Progenitor cell of endocrine pancreas (in vitro differentiated cells): ENCODE results near the gene GPAM. TPM values are rescaled to one million over a fixed set of nuclear protein-coding genes. Genes with fewer than 3 reads are reported as not detected.

Experiments used
- DNase-seq: peaks from one replicate; pipeline ENCODE4 v3.0.0; 2021; ENCODE audit warnings: low spot score; ENCODE audit not compliant: unreplicated experiment
- H3K27ac Mint-ChIP-seq: 2 replicates; pipeline ENCODE4 v1.8.0; 2021; ENCODE audit warnings: mild to moderate bottlenecking, moderate library complexity, mixed read lengths
- H3K27me3 Mint-ChIP-seq: 2 replicates; pipeline ENCODE4 v1.8.0; 2021; ENCODE audit warnings: mixed read lengths
- H3K36me3 Mint-ChIP-seq: 2 replicates; pipeline ENCODE4 v1.8.0; 2022; ENCODE audit warnings: mixed read lengths; ENCODE audit not compliant: insufficient read depth
- H3K4me1 Mint-ChIP-seq: 2 replicates; pipeline ENCODE4 v1.8.0; 2021; ENCODE audit warnings: low read depth, mixed read lengths
- H3K4me3 Mint-ChIP-seq: 2 replicates; pipeline ENCODE4 v1.8.0; 2021; ENCODE audit warnings: low read depth, mild to moderate bottlenecking, moderate library complexity, mixed read lengths
- H3K9me3 Mint-ChIP-seq: 2 replicates; pipeline ENCODE4 v1.8.0; 2021; ENCODE audit warnings: low read depth, mixed read lengths
- CTCF ChIP-seq: fragments of 200-600 bp; sonication (generic); IDR thresholded peaks from one replicate; pipeline ENCODE4 v1.5.0; 2021; ENCODE audit warnings: antibody characterized with exemption, mild to moderate bottlenecking; ENCODE audit not compliant: unreplicated experiment
- total RNA-seq: library from RNA; stranded (reverse); gene quantifications from 2 replicates; pipeline ENCODE4 v1.2.1, GENCODE V29; 2021

GPAM gene
- total RNA-seq, 1 donor from 2014 or later, result 20.1 TPM

DNA sequence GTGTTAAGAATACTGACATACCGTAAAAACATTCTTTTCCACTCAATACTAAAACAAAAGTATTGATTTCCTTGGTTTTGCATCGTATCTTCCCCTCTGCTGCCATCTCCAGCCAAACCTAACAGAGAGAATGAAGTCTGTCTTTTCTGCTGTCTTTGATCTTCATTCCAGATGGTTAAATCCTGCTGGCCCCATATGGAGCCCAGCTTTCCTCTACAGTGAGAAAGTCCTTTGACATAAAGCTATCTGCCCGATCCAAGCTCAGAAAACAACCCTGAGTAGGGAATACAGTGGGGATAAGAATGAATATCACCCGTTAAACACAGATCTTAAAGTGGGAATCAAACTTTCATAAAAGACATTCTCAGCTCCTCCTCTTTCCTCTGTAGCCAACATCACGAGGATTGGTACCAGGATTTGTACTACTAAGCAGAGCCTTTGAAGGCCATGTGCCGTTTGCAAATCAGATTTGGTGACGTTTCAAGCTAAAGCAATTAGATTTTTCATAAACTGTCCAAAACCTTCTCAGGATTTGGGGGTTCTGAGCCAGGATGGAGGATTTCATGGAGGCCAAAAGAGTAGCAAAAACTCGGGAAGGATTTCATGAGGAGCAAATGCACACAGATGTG lies 30.8 kb upstream of the GPAM start:
- H3K27ac Mint-ChIP-seq, result no peak overlapping the region
- no peak for DNase-seq
- TF ChIP-seq CTCF, result no peak
- no peak overlapping the region for H3K4me3 Mint-ChIP-seq
- no peaks in the 10 kb centered on the region for H3K36me3 Mint-ChIP-seq
- H3K4me1 Mint-ChIP-seq, result peaks cover 17% of the 10 kb centered on the region
- peaks cover 45% of the 10 kb centered on the region for H3K27me3 Mint-ChIP-seq
- H3K9me3 Mint-ChIP-seq, result peaks cover under 1% of the 10 kb centered on the region

DNA sequence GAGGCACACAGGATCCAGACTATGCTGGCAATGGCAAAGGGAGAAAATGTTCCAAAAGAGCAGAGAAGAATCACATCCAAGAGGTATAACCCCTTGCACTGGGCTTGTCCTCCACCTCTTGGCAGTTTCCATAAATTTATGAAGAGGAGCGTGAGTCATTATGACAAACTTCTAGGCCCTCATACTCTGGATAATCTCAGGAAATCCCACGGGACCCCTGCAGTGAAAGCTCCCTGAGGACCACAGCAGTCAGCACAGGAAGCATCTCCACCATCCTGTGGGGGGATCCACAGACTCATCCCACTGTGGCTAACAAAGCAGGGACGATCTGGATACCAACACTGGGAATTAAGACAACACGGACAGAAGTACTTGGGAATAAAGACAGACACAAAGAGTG lies 30.3 kb upstream of the GPAM start:
- no peak overlapping the region for H3K4me3 Mint-ChIP-seq
- no peaks in the 10 kb centered on the region for H3K36me3 Mint-ChIP-seq
- peaks cover 17% of the 10 kb centered on the region for H3K4me1 Mint-ChIP-seq
- no peak for TF ChIP-seq CTCF
- no peak for DNase-seq
- H3K27me3 Mint-ChIP-seq, result peaks cover 45% of the 10 kb centered on the region
- H3K9me3 Mint-ChIP-seq, result no peaks in the 10 kb centered on the region
- H3K27ac Mint-ChIP-seq, result no peak overlapping the region

- no peak for TF ChIP-seq CTCF
- Mint-ChIP-seq H3K4me3 (no peak overlapping the region), H3K4me1 (peaks cover 17% of the 10 kb centered on the region), H3K27me3 (peaks cover 48% of the 10 kb centered on the region), H3K9me3 (no peaks in the 10 kb centered on the region), H3K27ac (no peak overlapping the region), H3K36me3 (no peaks in the 10 kb centered on the region)
- DNase-seq, result no peak
Observed at GRCh38 chr10:112213098-112213823, 29.7 kb upstream of the GPAM start.

DNA sequence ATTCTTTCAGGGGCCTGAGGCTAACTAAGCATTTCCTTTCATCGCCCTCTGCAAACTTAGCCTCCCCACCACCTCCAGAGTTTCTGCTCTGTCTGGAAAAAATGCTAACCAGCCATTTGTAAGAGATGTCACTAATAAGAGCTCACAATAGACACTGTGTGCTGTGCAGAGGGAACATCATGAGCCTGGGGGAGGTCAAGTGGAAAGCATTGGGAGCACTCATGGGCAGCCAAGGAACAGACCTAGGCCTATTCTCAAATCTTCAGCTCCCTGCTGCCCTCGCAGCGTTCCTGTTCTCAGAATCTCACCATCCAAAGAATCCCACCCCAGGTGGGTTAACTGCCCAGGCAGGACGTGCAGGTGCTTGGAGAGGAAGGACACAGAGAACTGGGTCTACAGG lies 27.1 kb upstream of the GPAM start:
- no peak overlapping the region for H3K27ac Mint-ChIP-seq
- no peaks in the 10 kb centered on the region for H3K36me3 Mint-ChIP-seq
- H3K9me3 Mint-ChIP-seq, result no peaks in the 10 kb centered on the region
- peaks cover 16% of the 10 kb centered on the region for H3K4me1 Mint-ChIP-seq
- no peak overlapping the region for H3K4me3 Mint-ChIP-seq
- peaks cover 48% of the 10 kb centered on the region for H3K27me3 Mint-ChIP-seq
- DNase-seq, result no peak
- no peak for TF ChIP-seq CTCF

GRCh38 chr10:112209684-112210131 lies 26.1 kb upstream of the GPAM start:
- no peak for DNase-seq
- Mint-ChIP-seq H3K9me3 (no peaks in the 10 kb centered on the region), H3K36me3 (no peaks in the 10 kb centered on the region), H3K27ac (no peak overlapping the region), H3K4me3 (no peak overlapping the region), H3K4me1 (peaks cover 7% of the 10 kb centered on the region), H3K27me3 (peaks cover 43% of the 10 kb centered on the region)
- no peak for TF ChIP-seq CTCF
